ENCODE results near the gene RAMACL.

The RAMACL gene

GRCh38 chr6:166629628-166630027 lies 43.1 kb upstream of the RAMACL start:
- TF ChIP-seq CTCF (IDR thresholded peaks at IDR 0.05; ENCODE audit: control insufficient read depth, insufficient read depth, low read depth, low read length, missing control alignments), result no peak
- DNase-seq (ENCODE audit: low read depth), result peak; percentile 78
- no peak overlapping the region; the same call in 1 of the 2 replicates for H3K4me3 ChIP-seq (ENCODE audit: control insufficient read depth, low read depth, low read length)

- TF ChIP-seq CTCF (IDR thresholded peaks at IDR 0.05; ENCODE audit: control insufficient read depth, insufficient read depth, low read depth, low read length, missing control alignments), result no peak
- peak overlapping the region; percentile 63 for H3K4me3 ChIP-seq (ENCODE audit: control insufficient read depth, low read depth, low read length)
- no peak for DNase-seq (ENCODE audit: low read depth)
Observed at GRCh38 chr6:166627875-166628801, 41.7 kb upstream of the RAMACL start.

- H3K4me3 ChIP-seq (ENCODE audit: control insufficient read depth, low read depth, low read length), result peak within 1 kb of the TSS; percentile 98
- DNase-seq (ENCODE audit: low read depth), result peak; percentile 99
- peak; percentile 6 for TF ChIP-seq CTCF (IDR thresholded peaks at IDR 0.05; ENCODE audit: control insufficient read depth, insufficient read depth, low read depth, low read length, missing control alignments)
Observed at GRCh38 chr6:166627033-166627874, 40.8 kb upstream of the RAMACL start, which contains the start of gene RPS6KA2. Gene RPS6KA2 (minus strand): TSS chr6:166627251. CDS start chr6:166627019, 232 bp downstream.

GRCh38 chr6:166626177-166627032 lies 39.9 kb upstream of the RAMACL start:
- DNase-seq (ENCODE audit: low read depth), result no peak
- H3K4me3 ChIP-seq (ENCODE audit: control insufficient read depth, low read depth, low read length), result peak overlapping the region; percentile 98
- TF ChIP-seq CTCF (IDR thresholded peaks at IDR 0.05; ENCODE audit: control insufficient read depth, insufficient read depth, low read depth, low read length, missing control alignments), result no peak

GRCh38 chr6:166625356-166625755 lies 38.9 kb upstream of the RAMACL start:
- peak overlapping the region; percentile 98; the same call in 1 of the 2 replicates for H3K4me3 ChIP-seq (ENCODE audit: control insufficient read depth, low read depth, low read length)
- no peak for DNase-seq (ENCODE audit: low read depth)
- TF ChIP-seq CTCF (IDR thresholded peaks at IDR 0.05; ENCODE audit: control insufficient read depth, insufficient read depth, low read depth, low read length, missing control alignments), result no peak

- TF ChIP-seq CTCF (IDR thresholded peaks at IDR 0.05; ENCODE audit: control insufficient read depth, insufficient read depth, low read depth, low read length, missing control alignments), result no peak
- no peak overlapping the region for H3K4me3 ChIP-seq (ENCODE audit: control insufficient read depth, low read depth, low read length)
- DNase-seq (ENCODE audit: low read depth), result peak; percentile 70
Observed at GRCh38 chr6:166624275-166624674, 37.8 kb upstream of the RAMACL start.

All from AG09309 (cell line).